DOHH2 (cell line): ENCODE measurements around the gene PLCB3.

Experiments
- H3F3A ChIP-seq: fragments of 200-600 bp; sonication (generic), shearing (Covaris generic); 2 replicates; pipeline ENCODE4 v1.6.0; 2016; ENCODE audit warnings: antibody characterized with exemption, mild to moderate bottlenecking; ENCODE audit not compliant: control insufficient read depth, insufficient read depth
- H3K27ac ChIP-seq: fragments of 200-600 bp; sonication (generic); 2 replicates; pipeline ENCODE4 v1.5.1; 2014; ENCODE audit warnings: low read depth, mild to moderate bottlenecking, low read length, moderate library complexity
- H3K27me3 ChIP-seq: fragments of 200-600 bp; sonication (generic); 2 replicates; pipeline ENCODE4 v1.6.1; 2014; ENCODE audit warnings: mild to moderate bottlenecking, low read length, mixed read lengths; ENCODE audit not compliant: control insufficient read depth
- H3K36me3 ChIP-seq: fragments of 200-600 bp; sonication (generic); 2 replicates; pipeline ENCODE4 v1.6.1; 2014; ENCODE audit warnings: mild to moderate bottlenecking, low read length, moderate library complexity, mixed read lengths; ENCODE audit not compliant: control insufficient read depth
- H3K4me1 ChIP-seq: fragments of 200-600 bp; sonication (generic); 2 replicates; pipeline ENCODE4 v1.6.1; 2014; ENCODE audit warnings: mild to moderate bottlenecking, low read length, mixed read lengths; ENCODE audit not compliant: control insufficient read depth
- H3K4me2 ChIP-seq: fragments of 200-600 bp; sonication (generic); 2 replicates; pipeline ENCODE4 v1.6.0; 2014; ENCODE audit warnings: mild to moderate bottlenecking, low read length, moderate library complexity
- H3K4me3 ChIP-seq: fragments of 200-600 bp; sonication (generic); 2 replicates; pipeline ENCODE4 v1.5.1; 2014; ENCODE audit warnings: mild to moderate bottlenecking, low read length, mixed read lengths
- H3K79me2 ChIP-seq: fragments of 200-600 bp; sonication (generic); 2 replicates; pipeline ENCODE4 v1.6.1; 2014; ENCODE audit warnings: mild to moderate bottlenecking, low read length, mixed read lengths; ENCODE audit not compliant: control insufficient read depth
- H3K9me2 ChIP-seq: fragments of 200-600 bp; sonication (generic); replicated peaks from 2 replicates; pipeline ENCODE4 v1.6.1; 2014; ENCODE audit warnings: mild to moderate bottlenecking, low read length, mixed read lengths; ENCODE audit not compliant: control insufficient read depth
- H3K9me3 ChIP-seq: fragments of 200-600 bp; sonication (generic); 2 replicates; pipeline ENCODE4 v1.6.1; 2014; ENCODE audit warnings: antibody characterized with exemption, low read length, mixed read lengths; ENCODE audit not compliant: control insufficient read depth, insufficient read depth
- H4K20me1 ChIP-seq: fragments of 200-600 bp; sonication (generic); 2 replicates; pipeline ENCODE4 v1.6.0; 2014; ENCODE audit warnings: low read depth, mild to moderate bottlenecking, antibody characterized with exemption, low read length, moderate library complexity; ENCODE audit not compliant: control insufficient read depth, insufficient read depth
- CTCF ChIP-seq: fragments of 200-600 bp; sonication (generic); IDR thresholded peaks from one replicate; pipeline ENCODE4 v1.5.1; 2014; ENCODE audit warnings: antibody characterized with exemption, mild to moderate bottlenecking, low read depth, low read length; ENCODE audit not compliant: poor library complexity, severe bottlenecking
- EZH2phosphoT487 ChIP-seq: fragments of 200-600 bp; sonication (generic); IDR thresholded peaks from 2 replicates; pipeline ENCODE4 v1.6.1; 2017; ENCODE audit warnings: borderline replicate concordance, mild to moderate bottlenecking, antibody characterized with exemption, low read length, moderate library complexity, mixed read lengths

PLCB3 gene

GRCh38 chr11:64252003-64252872, 908 bp downstream of the PLCB3 start:
- H4K20me1 ChIP-seq: peaks cover 5% of the 10 kb centered on the region; the same call in 1 of the 2 replicates
- peaks cover 15% of the 10 kb centered on the region for H3K79me2 ChIP-seq
- no peaks in the 10 kb centered on the region for H3K27me3 ChIP-seq
- H3K9me2 ChIP-seq: no peaks in the 10 kb centered on the region
- TF ChIP-seq CTCF: peak; percentile 76
- TF ChIP-seq EZH2phosphoT487: no peak
- H3K9me3 ChIP-seq: no peaks in the 10 kb centered on the region
- H3K4me3 ChIP-seq: peak overlapping the region; percentile 95
- H3F3A ChIP-seq: peaks cover 16% of the 10 kb centered on the region
- peak overlapping the region; percentile 97 for H3K4me2 ChIP-seq
- peak overlapping the region; percentile 5; the same call in 1 of the 2 replicates for H3K27ac ChIP-seq
- peaks cover 38% of the 10 kb centered on the region for H3K4me1 ChIP-seq
- H3K36me3 ChIP-seq: peaks cover 19% of the 10 kb centered on the region

- H3F3A ChIP-seq: peaks cover 9% of the 10 kb centered on the region
- H3K4me2 ChIP-seq: peak overlapping the region; percentile 97; the same call in 1 of the 2 replicates
- H3K9me2 ChIP-seq: no peaks in the 10 kb centered on the region
- no peaks in the 10 kb centered on the region for H3K9me3 ChIP-seq
- no peak for TF ChIP-seq CTCF
- TF ChIP-seq EZH2phosphoT487: no peak
- peaks cover 15% of the 10 kb centered on the region for H3K79me2 ChIP-seq
- H4K20me1 ChIP-seq: peaks cover 5% of the 10 kb centered on the region; the same call in 1 of the 2 replicates
- H3K27ac ChIP-seq: no peak overlapping the region
- no peaks in the 10 kb centered on the region for H3K27me3 ChIP-seq
- peaks cover 19% of the 10 kb centered on the region for H3K36me3 ChIP-seq
- H3K4me3 ChIP-seq: no peak overlapping the region; the same call in 1 of the 2 replicates
- H3K4me1 ChIP-seq: peaks cover 30% of the 10 kb centered on the region
Observed at GRCh38 chr11:64253043-64253442, 1.7 kb downstream of the PLCB3 start.

GRCh38 chr11:64253481-64253880, 2.2 kb downstream of the PLCB3 start:
- H4K20me1 ChIP-seq: peaks cover 5% of the 10 kb centered on the region; the same call in 1 of the 2 replicates
- H3K9me2 ChIP-seq: no peaks in the 10 kb centered on the region
- no peak overlapping the region for H3K27ac ChIP-seq
- H3K36me3 ChIP-seq: peaks cover 22% of the 10 kb centered on the region
- TF ChIP-seq CTCF (no peak), EZH2phosphoT487 (no peak)
- H3F3A ChIP-seq: peaks cover 5% of the 10 kb centered on the region; the same call in 1 of the 2 replicates
- H3K4me2 ChIP-seq: no peak overlapping the region
- H3K4me3 ChIP-seq: no peak overlapping the region
- H3K9me3 ChIP-seq: no peaks in the 10 kb centered on the region
- peaks cover 29% of the 10 kb centered on the region for H3K4me1 ChIP-seq
- peaks cover 15% of the 10 kb centered on the region for H3K79me2 ChIP-seq
- H3K27me3 ChIP-seq: no peaks in the 10 kb centered on the region
